Body of pancreas (tissue), 4 donors: ENCODE results near the gene ESRRB. TPM values are rescaled to one million over a fixed set of nuclear protein-coding genes. Genes with fewer than 3 reads are reported as not detected.

Source experiments
- ATAC-seq: fragments of 150-250 bp; one replicate; pipeline ENCODE4 v1.9.1; 2016
- DNase-seq, 4 donors: peaks; one replicate each; pipeline ENCODE4 v3.0.0-alpha.2; 2019
- H3K27ac ChIP-seq, 4 donors: fragments of 200-600 bp; sonication (generic); 1 replicate in 3 of 4; 2 replicates in 1 of 4; pipeline versions ENCODE4 v1.5.1 to v1.6.1; 2016 to 2019; ENCODE audit warnings: mild to moderate bottlenecking in 1 of 4, mixed read lengths in 1 of 4, moderate library complexity in 1 of 4
- H3K27me3 ChIP-seq, 2 donors: fragments of 200-600 bp; sonication (generic); one replicate each; pipeline ENCODE4 v1.6.0; 2016; ENCODE audit warnings: mild to moderate bottlenecking in 1 of 2
- H3K36me3 ChIP-seq, 2 donors: fragments of 200-600 bp; sonication (generic); replicated peaks in 1 of 2; 2 replicates each; pipeline ENCODE4 v1.5.1; 2016; ENCODE audit warnings: low read depth in 2 of 2; ENCODE audit not compliant: insufficient read depth in 1 of 2
- H3K4me1 ChIP-seq: fragments of 200-600 bp; sonication (generic); one replicate; pipeline ENCODE4 v1.6.0; 2016
- H3K4me3 ChIP-seq, 2 donors: fragments of 200-600 bp; sonication (generic); 1 replicate in 1 of 2; 2 replicates in 1 of 2; pipeline ENCODE4 v1.5.1; 2016 to 2019
- H3K9me3 ChIP-seq, 3 donors: fragments of 200-600 bp; sonication (generic); 1 replicate in 2 of 3; 2 replicates in 1 of 3; pipeline ENCODE4 v1.5.1; 2016
- POLR2A ChIP-seq, 3 donors: fragments of 450-650 bp; IDR thresholded peaks; one replicate each; pipeline ENCODE4 v1.6.1; 2016; ENCODE audit warnings: antibody characterized with exemption in 3 of 3, mild to moderate bottlenecking in 2 of 3
- whole genome bisulfite sequencing, 2 donors: methylation state at CpG; one replicate each; pipeline ENCODE4 v1.1.5; 2017; 5-methylcytosine and 5-hydroxymethylcytosine counted together
- intact Hi-C: fragments of 100-400 bp; cut with DNase I; formaldehyde crosslinking; loops from one replicate; pipeline ENCODE4 v1.15.1; 2023
- total RNA-seq, 2 donors: library from RNA; depleted of rRNA; stranded (reverse); fragments of >200 nt; gene quantifications; one replicate each; pipeline ENCODE4 v1.1.0, GENCODE V29; 2016
- TF ChIP-seq, protein P1 (sequence below), 7 experiments: fragments of 450-650 bp in 4 of 7; fragments of 200-600 bp in 3 of 7; sonication (generic) in 3 of 7; IDR thresholded peaks; one replicate each; pipeline ENCODE4 v1.5.1; 2016 to 2019; ENCODE audit warnings: antibody characterized with exemption in 7 of 7

The ESRRB gene
- total RNA-seq, 2 donors from 2014 or later: not detected

DNA sequence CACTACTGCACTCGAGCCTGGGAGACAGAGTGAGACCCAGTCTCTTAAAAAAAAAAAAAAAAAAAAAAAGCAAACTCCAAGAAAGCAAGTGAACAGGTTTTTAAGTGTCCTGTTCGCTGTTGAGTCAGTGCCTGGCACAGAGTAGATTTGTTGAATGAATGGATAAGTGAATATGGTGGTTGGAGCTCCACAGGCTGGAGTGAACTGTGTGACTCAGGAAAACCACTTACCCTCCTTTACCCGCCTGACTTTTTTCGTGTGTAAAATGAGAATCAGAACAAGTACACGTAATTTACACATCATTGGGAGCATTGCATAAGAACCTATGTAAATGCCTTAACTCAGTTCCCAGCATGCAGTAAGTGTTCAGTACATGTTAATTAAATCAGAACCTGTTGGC, 24.0 kb upstream of the ESRRB start:
- intact Hi-C loops: loop anchor here (10.0 kb wide), 1 partner anchor 297 kb away; no protein-coding TSS in a partner anchor

DNA sequence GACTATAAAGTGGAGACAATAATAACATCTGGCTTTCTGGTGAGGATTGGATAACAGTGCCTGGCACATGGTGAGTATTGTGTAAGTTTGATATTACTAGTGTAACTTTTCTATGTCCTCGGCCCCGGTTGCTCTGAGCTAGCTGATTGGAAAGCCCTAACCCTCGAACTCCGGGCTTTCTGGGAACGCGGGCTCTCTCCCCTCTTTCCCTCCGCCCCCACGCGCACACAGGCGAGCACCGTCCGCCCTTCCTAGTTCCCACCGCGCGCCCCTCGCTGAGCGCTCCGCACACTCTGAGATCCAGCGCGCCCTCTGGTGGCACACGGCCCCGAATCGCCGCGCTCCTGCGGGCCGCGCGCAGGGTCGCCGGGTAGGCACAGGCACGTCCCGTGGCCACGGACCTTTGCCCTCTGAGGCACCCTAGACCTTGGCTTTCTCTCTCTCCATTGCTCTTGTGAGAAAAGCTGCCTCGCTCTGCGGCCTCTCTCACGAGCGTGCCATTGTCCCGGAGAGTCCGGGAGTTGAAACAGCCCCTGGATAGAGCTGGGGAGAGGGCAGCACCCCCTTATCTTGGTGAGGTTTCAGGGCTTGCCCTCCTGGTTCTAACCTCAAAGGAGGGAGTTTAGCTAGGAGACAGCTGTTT, 23.2 kb upstream of the ESRRB start:
- no peak overlapping the region for H3K27ac ChIP-seq
- peak; percentile 31 to 65 (median 52) for DNase-seq
- 4 to 14% methylated on average over 19 to 40 of the region's 40 CpGs for WGBS, 2 donors
- no peak overlapping the region for H3K4me3 ChIP-seq
- no peaks in the 10 kb centered on the region for H3K27me3 ChIP-seq
- TF ChIP-seq, protein P1, sequence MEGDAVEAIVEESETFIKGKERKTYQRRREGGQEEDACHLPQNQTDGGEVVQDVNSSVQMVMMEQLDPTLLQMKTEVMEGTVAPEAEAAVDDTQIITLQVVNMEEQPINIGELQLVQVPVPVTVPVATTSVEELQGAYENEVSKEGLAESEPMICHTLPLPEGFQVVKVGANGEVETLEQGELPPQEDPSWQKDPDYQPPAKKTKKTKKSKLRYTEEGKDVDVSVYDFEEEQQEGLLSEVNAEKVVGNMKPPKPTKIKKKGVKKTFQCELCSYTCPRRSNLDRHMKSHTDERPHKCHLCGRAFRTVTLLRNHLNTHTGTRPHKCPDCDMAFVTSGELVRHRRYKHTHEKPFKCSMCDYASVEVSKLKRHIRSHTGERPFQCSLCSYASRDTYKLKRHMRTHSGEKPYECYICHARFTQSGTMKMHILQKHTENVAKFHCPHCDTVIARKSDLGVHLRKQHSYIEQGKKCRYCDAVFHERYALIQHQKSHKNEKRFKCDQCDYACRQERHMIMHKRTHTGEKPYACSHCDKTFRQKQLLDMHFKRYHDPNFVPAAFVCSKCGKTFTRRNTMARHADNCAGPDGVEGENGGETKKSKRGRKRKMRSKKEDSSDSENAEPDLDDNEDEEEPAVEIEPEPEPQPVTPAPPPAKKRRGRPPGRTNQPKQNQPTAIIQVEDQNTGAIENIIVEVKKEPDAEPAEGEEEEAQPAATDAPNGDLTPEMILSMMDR (IDR thresholded peaks at IDR 0.05): peak; percentile 69 to 84 (median 75)
- no peak for TF ChIP-seq POLR2A (IDR thresholded peaks at IDR 0.05)
- H3K4me1 ChIP-seq: peaks cover 6% of the 10 kb centered on the region
- peak; percentile 65 for ATAC-seq
- no peaks in the 10 kb centered on the region for H3K9me3 ChIP-seq
- H3K36me3 ChIP-seq: no peaks in the 10 kb centered on the region
- intact Hi-C loops: loop anchor here (10.0 kb wide), 1 partner anchor 298 kb away; no protein-coding TSS in a partner anchor

More for the DNA sequence above, 24.0 kb upstream of the ESRRB start:
- Histone ChIP-seq H3K9me3 (no peaks in the 10 kb centered on the region), H3K27me3 (no peaks in the 10 kb centered on the region), H3K27ac (no peak overlapping the region), H3K4me1 (peaks cover 6% of the 10 kb centered on the region), H3K4me3 (no peak overlapping the region), H3K36me3 (no peaks in the 10 kb centered on the region)
- ATAC-seq (no peak), DNase-seq (no peak)
- 77 to 90% methylated on average over 5 of the region's 5 CpGs for WGBS, 2 donors
- TF ChIP-seq, protein P1 (IDR thresholded peaks at IDR 0.05): no peak
- no peak for TF ChIP-seq POLR2A (IDR thresholded peaks at IDR 0.05)

DNA sequence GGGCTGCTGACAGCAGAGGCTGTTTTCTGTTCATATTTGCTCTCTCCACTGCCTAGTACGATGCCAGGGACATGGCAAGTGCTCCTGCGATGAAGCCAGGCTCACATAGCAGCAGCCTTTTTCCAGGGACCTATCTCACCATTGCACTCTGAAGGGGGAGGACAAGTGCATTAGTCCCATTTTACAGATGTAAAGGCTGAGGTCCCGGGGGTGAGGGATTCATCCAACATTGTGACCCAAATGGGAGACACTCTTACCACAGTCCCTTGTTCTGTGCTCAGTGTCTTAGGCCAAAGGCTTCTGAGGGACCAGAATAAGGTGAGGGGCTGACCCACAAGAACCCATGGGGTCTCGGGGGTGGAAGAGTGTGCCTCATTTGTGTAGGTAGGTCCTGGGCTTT, 21.6 kb upstream of the ESRRB start:
- no peak for DNase-seq
- TF ChIP-seq POLR2A (IDR thresholded peaks at IDR 0.05): no peak
- TF ChIP-seq, protein P1 (IDR thresholded peaks at IDR 0.05): no peak
- ATAC-seq: no peak
- Histone ChIP-seq H3K36me3 (no peaks in the 10 kb centered on the region), H3K9me3 (no peaks in the 10 kb centered on the region), H3K4me3 (no peak overlapping the region), H3K4me1 (peaks cover 6% of the 10 kb centered on the region), H3K27me3 (no peaks in the 10 kb centered on the region), H3K27ac (no peak overlapping the region)
- intact Hi-C loops: loop anchor here (10.0 kb wide), 1 partner anchor 300 kb away; no protein-coding TSS in a partner anchor
- WGBS, 2 donors: 92 to 93% methylated on average over 4 of the region's 4 CpGs

DNA sequence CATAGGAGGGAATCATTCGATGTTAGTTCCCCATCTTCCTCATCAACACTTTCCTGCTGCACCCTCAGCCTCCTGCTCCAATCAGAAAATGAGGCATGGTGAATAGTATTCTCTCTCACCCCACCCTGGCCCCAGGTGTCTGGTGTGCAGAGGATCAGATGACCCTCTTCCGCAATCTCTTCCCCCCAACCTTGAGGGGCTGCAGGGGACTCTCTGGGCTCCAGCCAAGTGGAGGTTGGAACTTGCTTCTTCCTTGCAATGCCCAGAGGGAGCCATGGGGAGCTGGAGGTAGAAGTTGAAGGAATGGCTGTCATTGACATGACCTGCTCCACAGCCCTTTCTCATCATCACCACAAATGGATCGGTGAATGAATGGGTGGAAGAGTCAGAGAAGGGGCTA, 20.2 kb upstream of the ESRRB start:
- peaks cover 6% of the 10 kb centered on the region for H3K4me1 ChIP-seq
- H3K9me3 ChIP-seq: no peaks in the 10 kb centered on the region
- H3K27ac ChIP-seq: no peak overlapping the region
- H3K36me3 ChIP-seq: no peaks in the 10 kb centered on the region
- ATAC-seq (no peak), DNase-seq (no peak)
- no peaks in the 10 kb centered on the region for H3K27me3 ChIP-seq
- intact Hi-C loops: loop anchor here (10.0 kb wide), 1 partner anchor 301 kb away; no protein-coding TSS in a partner anchor
- H3K4me3 ChIP-seq: no peak overlapping the region
- no peak for TF ChIP-seq POLR2A (IDR thresholded peaks at IDR 0.05)
- TF ChIP-seq, protein P1 (IDR thresholded peaks at IDR 0.05): no peak
- WGBS, 2 donors: 45 to 74% methylated on average over 3 of the region's 3 CpGs

DNA sequence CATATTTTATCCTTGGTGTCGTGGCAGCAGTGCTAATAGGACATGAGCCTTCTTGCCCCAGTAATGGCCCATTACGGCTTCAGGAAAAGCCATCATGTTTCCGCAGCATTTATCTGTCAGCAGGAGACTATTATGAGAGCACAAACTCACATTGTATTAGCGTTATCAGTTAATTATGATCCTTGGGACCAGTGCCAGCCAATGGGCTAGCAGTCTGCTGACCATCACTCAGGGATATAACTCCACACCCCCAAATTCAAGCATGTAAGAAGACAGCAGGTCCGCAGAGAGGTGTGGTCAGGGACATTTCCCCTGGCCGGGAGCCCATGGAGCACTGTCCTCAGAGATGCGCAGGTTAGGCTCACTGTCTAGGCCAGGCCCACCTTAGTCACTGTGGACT, 4.9 kb upstream of the ESRRB start:
- WGBS, 2 donors: 76 to 88% methylated on average over 4 to 7 of the region's 7 CpGs
- intact Hi-C loops: no loop called here
- H3K36me3 ChIP-seq: no peaks in the 10 kb centered on the region
- H3K27ac ChIP-seq: no peak overlapping the region
- H3K4me1 ChIP-seq: peaks cover 2% of the 10 kb centered on the region
- ATAC-seq: no peak
- no peak for DNase-seq
- no peaks in the 10 kb centered on the region for H3K9me3 ChIP-seq
- no peaks in the 10 kb centered on the region for H3K27me3 ChIP-seq
- TF ChIP-seq, protein P1 (IDR thresholded peaks at IDR 0.05): no peak
- no peak for TF ChIP-seq POLR2A (IDR thresholded peaks at IDR 0.05)
- H3K4me3 ChIP-seq: no peak overlapping the region
